Measurements from ENCODE around the gene PTBP3.
A peak's percentile ranks its signal among the peaks of the same experiment; 100 is the strongest.
"Not testable (repeated sequence)": the region's sequence is repeated elsewhere in the genome, so short reads cannot be mapped to it uniquely, and the experiment has no call there.

Gene PTBP3

GRCh38 chr9:112332977-112333638, at the start of gene PTBP3:
PTBP3 (minus strand) TSS chr9:112333619; CDS start chr9:112297865, 35,754 bp downstream.
- peak; percentile 38 for DNase-seq

- DNase-seq, result no peak
These were observed 49.3 kb upstream of the PTBP3 start for GRCh38 chr9:112382501-112383364.

DNA sequence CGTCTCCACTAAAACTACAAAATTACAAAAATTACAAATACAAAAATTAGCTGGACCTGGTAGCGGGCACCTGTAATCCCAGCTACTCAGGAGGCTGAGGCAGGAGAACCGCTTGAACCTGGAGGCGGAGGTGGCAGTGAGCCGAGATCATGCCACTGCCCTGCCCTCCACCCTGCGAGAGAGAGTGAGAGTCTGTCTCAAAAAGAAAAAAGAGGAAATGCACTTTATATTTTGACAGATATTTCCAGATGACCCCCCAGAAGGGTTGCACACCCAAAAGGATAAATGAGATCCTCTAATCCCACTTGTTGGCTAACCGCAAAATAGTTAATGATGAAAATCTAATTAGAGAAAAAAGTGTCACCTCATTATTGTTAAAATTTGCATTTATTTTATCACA, 48.6 kb upstream of the PTBP3 start:
- DNase-seq, result no peak

DNA sequence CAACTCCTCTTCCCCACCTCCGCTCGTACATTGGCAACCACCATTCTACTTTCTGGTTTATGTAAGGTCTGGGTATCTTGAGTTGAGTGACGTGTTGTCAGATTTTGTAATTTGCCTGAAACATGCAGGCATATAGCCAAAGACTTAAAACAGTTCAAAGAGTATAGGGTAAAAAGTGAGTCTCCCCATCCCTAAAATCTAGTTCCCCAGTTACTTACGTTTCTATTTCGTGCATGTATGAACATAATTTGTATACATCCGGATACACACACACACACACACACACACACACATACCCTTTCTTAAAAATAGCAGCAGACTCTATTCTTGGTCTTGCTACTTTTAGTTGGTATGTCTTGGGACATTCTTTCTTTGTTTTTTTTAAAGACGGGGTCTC, 47.4 kb upstream of the PTBP3 start:
- no peak for DNase-seq

GRCh38 chr9:112380102-112380824, 46.8 kb upstream of the PTBP3 start, which contains the start of gene HSDL2:
HSDL2 (plus strand) TSS chr9:112380108; CDS start chr9:112380164, 56 bp downstream.
- no peak for DNase-seq

- peak; percentile 95 for DNase-seq
These were observed 46.0 kb upstream of the PTBP3 start for GRCh38 chr9:112379177-112380101.

- DNase-seq, result peak; percentile 15
These were observed 45.1 kb upstream of the PTBP3 start for GRCh38 chr9:112378328-112379176.

DNA sequence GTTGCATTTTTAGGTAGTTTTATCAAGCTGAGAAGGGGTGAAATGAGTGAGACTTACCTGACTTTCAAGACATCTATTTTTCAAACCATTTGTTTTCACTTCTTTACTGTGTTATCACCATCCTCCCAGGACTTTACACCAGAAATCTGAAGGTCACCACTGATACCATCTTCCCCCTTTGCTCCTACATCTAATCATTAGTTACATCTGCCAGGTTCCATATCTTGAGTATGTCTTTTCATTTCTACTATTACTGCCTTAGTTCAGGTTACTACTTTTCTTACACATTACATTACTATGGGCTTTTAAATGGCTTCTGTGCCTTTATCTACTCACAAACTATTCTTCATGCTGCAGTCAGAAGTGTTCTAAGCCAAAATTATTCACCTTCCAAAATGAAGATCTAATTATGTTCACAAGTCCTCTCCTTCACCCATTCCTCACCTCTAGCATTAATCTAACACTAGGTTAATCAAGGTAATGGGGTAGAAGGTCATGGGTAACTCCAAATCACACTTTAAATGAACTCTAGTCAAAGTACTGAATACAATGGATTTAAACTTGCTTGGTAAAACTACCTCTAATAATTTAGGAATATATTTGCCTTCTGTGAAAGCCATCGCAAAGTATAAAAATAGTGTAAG, 44.4 kb upstream of the PTBP3 start:
- no peak for DNase-seq

DNA sequence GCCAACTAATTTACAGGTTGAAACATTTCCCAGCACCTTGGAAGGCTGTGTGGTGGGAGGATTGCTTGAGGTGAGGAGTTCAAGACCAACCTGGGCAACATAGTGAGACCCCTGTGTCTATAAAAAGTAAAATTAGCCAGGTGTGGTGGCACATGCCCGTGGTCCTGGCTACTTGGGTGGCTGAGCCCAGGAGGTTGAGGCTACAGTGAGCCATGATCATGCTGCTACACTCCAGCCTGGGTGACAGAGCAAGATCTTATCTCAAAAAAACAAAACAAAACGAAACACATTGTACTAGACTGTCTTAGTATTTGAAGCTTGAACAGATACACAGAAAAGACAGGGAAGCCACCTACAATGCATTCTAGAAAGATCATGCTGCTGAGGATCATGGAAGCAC, 43.7 kb upstream of the PTBP3 start:
- DNase-seq, result no peak

GRCh38 chr9:112375361-112375760, 41.9 kb upstream of the PTBP3 start:
- no peak for DNase-seq

- not testable (repeated sequence) for DNase-seq
These were observed 40.8 kb upstream of the PTBP3 start for GRCh38 chr9:112374232-112374631.

- DNase-seq, result not testable (repeated sequence)
These were observed 40.2 kb upstream of the PTBP3 start for GRCh38 chr9:112373666-112374065.

- no peak for DNase-seq
These were observed 37.6 kb upstream of the PTBP3 start for GRCh38 chr9:112371060-112371459.

DNA sequence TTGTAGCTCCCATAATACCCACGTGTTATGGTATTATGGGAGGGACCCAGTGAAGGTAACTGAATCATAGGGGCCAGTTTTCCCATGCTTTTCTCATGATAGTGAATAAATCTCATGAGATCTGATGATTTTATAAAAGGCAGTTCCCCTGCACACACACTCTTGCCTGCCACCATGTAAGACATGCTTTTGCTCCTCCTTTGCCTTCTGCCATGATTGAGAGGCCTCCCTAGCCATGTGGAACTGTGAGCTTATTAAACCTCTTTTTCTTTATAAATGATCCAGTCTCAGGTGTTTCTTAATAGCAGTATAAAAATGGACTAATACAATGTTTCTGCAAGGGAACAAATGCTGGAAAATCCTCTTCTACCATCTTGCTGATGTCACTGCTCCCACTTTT, 36.4 kb upstream of the PTBP3 start:
- no peak for DNase-seq

DNA sequence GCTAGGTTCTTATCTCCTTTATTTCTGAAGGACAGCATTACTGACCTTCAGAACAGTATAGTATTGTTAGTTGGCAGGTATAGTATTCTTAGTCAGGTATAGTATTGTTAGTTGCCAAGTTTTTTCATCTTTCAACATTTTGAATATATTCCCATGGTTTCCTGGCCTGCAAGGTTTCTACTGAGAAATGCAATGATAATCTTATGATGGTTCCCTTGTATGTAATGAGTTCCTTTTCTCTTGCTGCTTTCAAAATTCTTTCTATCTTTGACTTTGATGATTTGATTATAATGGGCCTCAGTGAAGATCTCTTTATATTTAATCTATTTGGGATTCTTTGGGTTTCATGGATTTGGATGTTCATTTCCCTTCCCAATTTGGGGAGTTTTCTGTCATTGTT, 34.0 kb upstream of the PTBP3 start:
- DNase-seq, result no peak

DNA sequence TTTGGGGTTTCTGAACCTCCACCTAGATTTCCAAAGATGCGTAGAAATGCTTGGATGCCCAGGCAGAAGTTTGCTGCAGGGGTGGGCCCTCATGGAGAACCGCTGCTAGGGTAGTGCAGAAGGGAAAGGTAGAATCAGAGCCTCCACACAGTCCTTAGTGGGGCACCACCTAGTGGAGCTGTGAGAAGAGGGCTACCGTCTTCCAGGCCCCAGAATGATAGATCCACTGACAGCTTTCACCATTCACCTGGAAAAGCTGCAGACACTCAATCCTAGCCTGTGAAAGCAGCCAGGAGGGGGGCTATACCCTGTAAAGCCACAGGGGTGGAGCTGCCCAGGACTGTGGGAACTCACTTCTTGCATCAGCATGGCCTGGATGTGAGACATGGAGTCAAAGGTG, 33.2 kb upstream of the PTBP3 start:
- no peak for DNase-seq

DNA sequence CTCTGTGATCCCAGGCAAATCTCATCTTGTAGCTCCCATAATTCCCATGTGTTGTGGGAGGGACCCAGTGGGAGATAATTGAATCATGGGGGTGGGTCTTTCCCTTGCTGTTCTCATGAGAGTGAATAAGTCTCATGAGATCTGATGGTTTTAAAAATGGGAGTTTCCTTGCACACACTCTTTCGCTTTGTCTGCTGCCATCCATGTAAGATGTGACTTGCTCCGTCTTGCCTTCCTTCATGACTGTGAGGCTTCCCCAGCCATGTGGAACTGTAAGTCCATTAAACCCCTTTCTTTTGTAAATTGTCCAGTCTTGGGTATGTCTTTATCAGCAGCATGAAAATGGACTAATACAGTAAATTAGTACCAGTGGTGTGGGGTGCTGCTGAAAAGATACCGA, 31.8 kb upstream of the PTBP3 start:
- DNase-seq, result not testable (repeated sequence)

- DNase-seq, result no peak
These were observed 31.3 kb upstream of the PTBP3 start for GRCh38 chr9:112364761-112365160.

DNA sequence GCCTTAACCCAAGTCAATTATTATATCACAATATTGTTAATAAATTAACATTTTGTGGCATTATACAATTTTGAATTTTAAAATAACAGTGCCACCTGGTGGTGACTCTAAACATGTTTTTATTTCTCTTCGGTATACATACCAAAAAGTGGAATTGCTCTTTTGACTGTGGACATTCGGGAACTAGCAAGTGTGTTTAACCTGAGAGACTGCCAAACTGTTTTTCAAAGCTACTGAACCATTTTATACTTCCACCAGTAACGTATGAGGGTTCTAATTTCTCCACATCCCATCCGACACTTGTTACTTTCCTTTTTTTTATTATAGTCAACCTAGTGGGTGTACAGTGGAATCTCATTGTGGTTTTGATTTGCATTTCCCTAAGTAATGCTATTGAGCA, 28.2 kb upstream of the PTBP3 start:
- DNase-seq, result peak; percentile 2

GRCh38 chr9:112360047-112360804, 26.8 kb upstream of the PTBP3 start:
- DNase-seq, result no peak
